ENCODE measurements around the gene SCARF2.

GRCh38 chr22:20398420-20398819, 39.2 kb downstream of the SCARF2 start:
- TF ChIP-seq NR2C2 (CRISPR knock-in tag; IDR thresholded peaks at IDR 0.05) (no peak), ATF3 (CRISPR knock-in tag; conservative IDR thresholded peaks at IDR 0.05) (no peak)
- TF ChIP-seq, protein P1, sequence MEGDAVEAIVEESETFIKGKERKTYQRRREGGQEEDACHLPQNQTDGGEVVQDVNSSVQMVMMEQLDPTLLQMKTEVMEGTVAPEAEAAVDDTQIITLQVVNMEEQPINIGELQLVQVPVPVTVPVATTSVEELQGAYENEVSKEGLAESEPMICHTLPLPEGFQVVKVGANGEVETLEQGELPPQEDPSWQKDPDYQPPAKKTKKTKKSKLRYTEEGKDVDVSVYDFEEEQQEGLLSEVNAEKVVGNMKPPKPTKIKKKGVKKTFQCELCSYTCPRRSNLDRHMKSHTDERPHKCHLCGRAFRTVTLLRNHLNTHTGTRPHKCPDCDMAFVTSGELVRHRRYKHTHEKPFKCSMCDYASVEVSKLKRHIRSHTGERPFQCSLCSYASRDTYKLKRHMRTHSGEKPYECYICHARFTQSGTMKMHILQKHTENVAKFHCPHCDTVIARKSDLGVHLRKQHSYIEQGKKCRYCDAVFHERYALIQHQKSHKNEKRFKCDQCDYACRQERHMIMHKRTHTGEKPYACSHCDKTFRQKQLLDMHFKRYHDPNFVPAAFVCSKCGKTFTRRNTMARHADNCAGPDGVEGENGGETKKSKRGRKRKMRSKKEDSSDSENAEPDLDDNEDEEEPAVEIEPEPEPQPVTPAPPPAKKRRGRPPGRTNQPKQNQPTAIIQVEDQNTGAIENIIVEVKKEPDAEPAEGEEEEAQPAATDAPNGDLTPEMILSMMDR (IDR thresholded peaks at IDR 0.05) = no peak
- TF ChIP-seq, protein P2, sequence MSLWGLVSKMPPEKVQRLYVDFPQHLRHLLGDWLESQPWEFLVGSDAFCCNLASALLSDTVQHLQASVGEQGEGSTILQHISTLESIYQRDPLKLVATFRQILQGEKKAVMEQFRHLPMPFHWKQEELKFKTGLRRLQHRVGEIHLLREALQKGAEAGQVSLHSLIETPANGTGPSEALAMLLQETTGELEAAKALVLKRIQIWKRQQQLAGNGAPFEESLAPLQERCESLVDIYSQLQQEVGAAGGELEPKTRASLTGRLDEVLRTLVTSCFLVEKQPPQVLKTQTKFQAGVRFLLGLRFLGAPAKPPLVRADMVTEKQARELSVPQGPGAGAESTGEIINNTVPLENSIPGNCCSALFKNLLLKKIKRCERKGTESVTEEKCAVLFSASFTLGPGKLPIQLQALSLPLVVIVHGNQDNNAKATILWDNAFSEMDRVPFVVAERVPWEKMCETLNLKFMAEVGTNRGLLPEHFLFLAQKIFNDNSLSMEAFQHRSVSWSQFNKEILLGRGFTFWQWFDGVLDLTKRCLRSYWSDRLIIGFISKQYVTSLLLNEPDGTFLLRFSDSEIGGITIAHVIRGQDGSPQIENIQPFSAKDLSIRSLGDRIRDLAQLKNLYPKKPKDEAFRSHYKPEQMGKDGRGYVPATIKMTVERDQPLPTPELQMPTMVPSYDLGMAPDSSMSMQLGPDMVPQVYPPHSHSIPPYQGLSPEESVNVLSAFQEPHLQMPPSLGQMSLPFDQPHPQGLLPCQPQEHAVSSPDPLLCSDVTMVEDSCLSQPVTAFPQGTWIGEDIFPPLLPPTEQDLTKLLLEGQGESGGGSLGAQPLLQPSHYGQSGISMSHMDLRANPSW (CRISPR knock-in tag; conservative IDR thresholded peaks at IDR 0.05; ENCODE audit: low read depth) = no peak
- TF ChIP-seq, protein P3, sequence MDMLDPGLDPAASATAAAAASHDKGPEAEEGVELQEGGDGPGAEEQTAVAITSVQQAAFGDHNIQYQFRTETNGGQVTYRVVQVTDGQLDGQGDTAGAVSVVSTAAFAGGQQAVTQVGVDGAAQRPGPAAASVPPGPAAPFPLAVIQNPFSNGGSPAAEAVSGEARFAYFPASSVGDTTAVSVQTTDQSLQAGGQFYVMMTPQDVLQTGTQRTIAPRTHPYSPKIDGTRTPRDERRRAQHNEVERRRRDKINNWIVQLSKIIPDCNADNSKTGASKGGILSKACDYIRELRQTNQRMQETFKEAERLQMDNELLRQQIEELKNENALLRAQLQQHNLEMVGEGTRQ (CRISPR knock-in tag; IDR thresholded peaks at IDR 0.05) = no peak
- TF ChIP-seq, protein P4, sequence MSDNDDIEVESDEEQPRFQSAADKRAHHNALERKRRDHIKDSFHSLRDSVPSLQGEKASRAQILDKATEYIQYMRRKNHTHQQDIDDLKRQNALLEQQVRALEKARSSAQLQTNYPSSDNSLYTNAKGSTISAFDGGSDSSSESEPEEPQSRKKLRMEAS (CRISPR knock-in tag; IDR thresholded peaks at IDR 0.05) = no peak

All from WTC11 (cell line).